Suprapubic skin (tissue), 4 donors: ENCODE data around the gene DCDC2B.

Experiments used
- POLR2A ChIP-seq, 2 donors: fragments of 450-650 bp; IDR thresholded peaks; one replicate each; pipeline ENCODE4 v1.6.1; 2017; ENCODE audit warnings: antibody characterized with exemption in 2 of 2, mild to moderate bottlenecking in 2 of 2, moderate library complexity in 2 of 2
- POLR2AphosphoS5 ChIP-seq, 3 donors: sonication (generic); formaldehyde crosslinking; IDR thresholded peaks; one replicate each; pipeline ENCODE4 v1.6.1; 2017; ENCODE audit warnings: antibody characterized with exemption in 3 of 3

DNA sequence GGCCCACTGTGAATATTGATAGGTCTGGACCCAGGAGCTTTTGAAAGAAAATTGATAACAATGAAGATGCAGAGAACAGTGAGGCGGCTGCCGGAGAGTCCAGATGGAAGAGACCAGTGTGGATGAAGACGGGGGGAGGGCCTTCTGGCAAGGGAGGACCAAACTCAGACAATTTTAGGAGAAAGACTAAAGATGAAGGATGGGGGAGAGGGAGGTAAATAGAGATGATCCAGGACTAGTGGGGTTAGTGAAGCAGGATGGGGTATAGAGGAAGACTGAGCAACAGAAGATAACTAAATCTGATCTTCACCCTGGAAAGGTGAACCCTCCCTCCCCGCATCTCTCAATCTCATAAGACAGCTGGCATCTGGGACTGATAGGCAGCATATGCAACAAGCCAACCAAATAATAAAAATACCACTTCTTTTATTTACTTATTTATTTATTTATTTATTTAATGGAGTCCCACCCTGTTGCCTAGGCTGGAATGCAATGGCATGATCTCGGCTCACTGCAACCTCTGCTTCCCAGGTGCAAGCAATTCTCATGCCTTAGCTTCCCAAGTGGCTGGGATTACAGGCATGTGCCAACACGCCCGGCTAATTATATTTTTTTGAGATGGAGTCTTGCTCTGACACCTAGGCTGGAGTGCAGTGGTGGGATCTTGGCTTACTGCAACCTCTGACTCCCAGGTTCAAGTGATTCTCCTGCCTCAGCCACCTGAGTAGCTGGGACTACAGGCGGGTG, 23.8 kb downstream of the DCDC2B start:
- TF ChIP-seq POLR2A (IDR thresholded peaks at IDR 0.05) (no peak), POLR2AphosphoS5 (IDR thresholded peaks at IDR 0.05) (no peak)
